H1 (cell line): ENCODE data around the gene ELL. TPM values are rescaled to one million over a fixed set of nuclear protein-coding genes. Genes with fewer than 3 reads are reported as not detected.

Experiments used
- CTCF ChIA-PET: fragments of 300-600 bp; sonication (Branson Sonifier 250); formaldehyde crosslinking; loops from one replicate; lab custom pipeline; 2021; ENCODE audit not compliant: partially characterized antibody; lab: Charles Lee
- POLR2A ChIA-PET: fragments of 300-600 bp; sonication (Branson Sonifier 250); formaldehyde crosslinking; loops from one replicate; lab custom pipeline; 2021; ENCODE audit warnings: inconsistent platforms; ENCODE audit not compliant: partially characterized antibody; lab: Charles Lee
- DNase-seq, 2 experiments: peaks; one replicate each; pipeline versions ENCODE4 v3.0.0 to v3.0.0-alpha.2; 2010 to 2022; ENCODE audit warnings: low spot score in 2 of 2, low read depth in 1 of 2, mixed read lengths in 1 of 2
- FAIRE-seq: peaks from 2 replicates; lab custom pipeline; 2011; peaks lifted over from hg19 to GRCh38; lab: Jason Lieb, UNC
- H2AFZ ChIP-seq: 2 replicates; pipeline ENCODE4 v1.8.1; 2012; ENCODE audit warnings: low read length, inconsistent platforms
- H2AK5ac ChIP-seq: 2 replicates; pipeline ENCODE4 v1.6.1; 2013; ENCODE audit warnings: low read depth, low read length
- H2BK120ac ChIP-seq: replicated peaks from 2 replicates; pipeline ENCODE3; 2013; ENCODE audit warnings: low read depth, low read length, inconsistent platforms
- H2BK12ac ChIP-seq: 2 replicates; pipeline ENCODE4 v1.6.1; 2013; ENCODE audit warnings: low read depth, low read length
- H2BK15ac ChIP-seq: 2 replicates; pipeline ENCODE4 v1.6.1; 2013; ENCODE audit warnings: low read length
- H2BK20ac ChIP-seq: 2 replicates; pipeline ENCODE4 v1.6.1; 2013; ENCODE audit warnings: low read length
- H2BK5ac ChIP-seq: 2 replicates; pipeline ENCODE4 v1.6.1; 2013; ENCODE audit warnings: low read depth, low read length
- H3K14ac ChIP-seq: 2 replicates; pipeline ENCODE4 v1.6.1; 2013; ENCODE audit warnings: inconsistent platforms; ENCODE audit not compliant: insufficient read length
- H3K18ac ChIP-seq: 2 replicates; pipeline ENCODE4 v1.6.1; 2013; ENCODE audit warnings: low read length; ENCODE audit errors: extremely low read depth
- H3K23ac ChIP-seq: 2 replicates; pipeline ENCODE4 v1.6.1; 2013; ENCODE audit warnings: inconsistent platforms; ENCODE audit not compliant: insufficient read length
- H3K23me2 ChIP-seq: 2 replicates; pipeline ENCODE4 v1.6.1; 2013; ENCODE audit warnings: low read depth, low read length
- H3K27ac ChIP-seq: 2 replicates; pipeline ENCODE4 v1.6.1; 2011; ENCODE audit warnings: low read depth, low read length, inconsistent platforms
- H3K27me3 ChIP-seq, 4 experiments: replicated peaks in 1 of 4; 1 replicate in 1 of 4; 2 replicates in 3 of 4; pipeline versions ENCODE4 v1.6.1 to v1.8.1; 2011 to 2013; ENCODE audit warnings: low read length in 3 of 4, mild to moderate bottlenecking in 3 of 4, inconsistent platforms in 2 of 4, mixed read lengths in 2 of 4, moderate library complexity in 1 of 4; ENCODE audit not compliant: control insufficient read depth in 3 of 4, insufficient read depth in 3 of 4; ENCODE audit errors: extremely low read depth in 1 of 4
- H3K36me3 ChIP-seq, 4 experiments: 2 replicates each; pipeline versions ENCODE4 v1.6.1 to v1.8.1; 2011 to 2013; ENCODE audit warnings: mild to moderate bottlenecking in 4 of 4, low read length in 3 of 4, moderate library complexity in 2 of 4, control low read depth in 1 of 4, inconsistent platforms in 1 of 4; ENCODE audit not compliant: insufficient read depth in 4 of 4, control insufficient read depth in 2 of 4
- H3K4ac ChIP-seq: replicated peaks from 2 replicates; pipeline ENCODE3; 2013; ENCODE audit warnings: low read length, low read depth, mixed read lengths, inconsistent platforms; ENCODE audit not compliant: insufficient read length
- H3K4me1 ChIP-seq, 4 experiments: replicated peaks in 1 of 4; 1 replicate in 1 of 4; 2 replicates in 3 of 4; pipeline versions ENCODE4 v1.6.1 to v1.8.1; 2011 to 2013; ENCODE audit warnings: low read length in 3 of 4, inconsistent platforms in 2 of 4, mixed read lengths in 1 of 4; ENCODE audit not compliant: insufficient read depth in 4 of 4, control insufficient read depth in 3 of 4
- H3K4me2 ChIP-seq, 2 experiments: 2 replicates each; pipeline versions ENCODE4 v1.6.1 to v1.8.1; 2011 to 2013; ENCODE audit warnings: low read depth in 2 of 2, low read length in 2 of 2, control low read depth in 1 of 2, inconsistent platforms in 1 of 2, mild to moderate bottlenecking in 1 of 2; ENCODE audit not compliant: insufficient read depth in 1 of 2
- H3K4me3 ChIP-seq, 4 experiments: fragments of 200-600, 300-600 bp in 1 of 4; sonication (generic), shearing (Covaris generic), sonication (Bioruptor Twin) in 1 of 4; 2 replicates each; pipeline versions ENCODE4 v1.5.1 to v1.8.1; 2011 to 2016; ENCODE audit warnings: low read length in 4 of 4, low read depth in 3 of 4, control low read depth in 2 of 4, inconsistent platforms in 2 of 4, mild to moderate bottlenecking in 2 of 4, mixed read lengths in 1 of 4, moderate library complexity in 1 of 4; ENCODE audit not compliant: insufficient read depth in 2 of 4; ENCODE audit errors: extremely low read depth in 1 of 4
- H3K56ac ChIP-seq: replicated peaks from 2 replicates; pipeline ENCODE3; 2013; ENCODE audit warnings: low read depth, mild to moderate bottlenecking, mixed read lengths, low read length, inconsistent platforms; ENCODE audit not compliant: insufficient read length
- H3K79me1 ChIP-seq: 2 replicates; pipeline ENCODE4 v1.6.1; 2013; ENCODE audit warnings: low read depth, low read length, control low read depth
- H3K79me2 ChIP-seq, 2 experiments: 2 replicates each; pipeline versions ENCODE4 v1.6.1 to v1.8.1; 2012 to 2013; ENCODE audit warnings: low read length in 2 of 2, mild to moderate bottlenecking in 2 of 2, inconsistent platforms in 1 of 2; ENCODE audit not compliant: insufficient read depth in 2 of 2, control insufficient read depth in 1 of 2
- H3K9ac ChIP-seq, 4 experiments: replicated peaks in 1 of 4; 1 replicate in 1 of 4; 2 replicates in 3 of 4; pipeline versions ENCODE4 v1.6.1 to v1.8.1; 2011 to 2013; ENCODE audit warnings: low read depth in 3 of 4, low read length in 3 of 4, control low read depth in 2 of 4, mild to moderate bottlenecking in 2 of 4, moderate library complexity in 2 of 4, inconsistent platforms in 1 of 4; ENCODE audit errors: extremely low read depth in 1 of 4
- H3K9me3 ChIP-seq, 2 experiments: 2 replicates each; pipeline versions ENCODE4 v1.6.1 to v1.8.1; 2012 to 2013; ENCODE audit warnings: mild to moderate bottlenecking in 2 of 2, moderate library complexity in 2 of 2, control low read depth in 1 of 2, inconsistent platforms in 1 of 2, low read depth in 1 of 2, low read length in 1 of 2, mixed read lengths in 1 of 2; ENCODE audit not compliant: insufficient read depth in 2 of 2
- H4K20me1 ChIP-seq, 2 experiments: replicated peaks in 1 of 2; 2 replicates each; pipeline versions ENCODE3 to v1.8.1; 2011 to 2013; ENCODE audit warnings: inconsistent platforms in 2 of 2, low read length in 2 of 2, mild to moderate bottlenecking in 1 of 2; ENCODE audit not compliant: insufficient read depth in 2 of 2, control insufficient read depth in 1 of 2
- H4K5ac ChIP-seq: 2 replicates; pipeline ENCODE4 v1.6.1; 2013; ENCODE audit warnings: low read length, low read depth, mixed read lengths, inconsistent platforms; ENCODE audit not compliant: insufficient read length
- H4K8ac ChIP-seq: 2 replicates; pipeline ENCODE4 v1.8.0; 2013; ENCODE audit warnings: mild to moderate bottlenecking, moderate library complexity, low read length, inconsistent platforms; ENCODE audit not compliant: insufficient read depth; ENCODE audit errors: extremely low read depth
- H4K91ac ChIP-seq: replicated peaks from 2 replicates; pipeline ENCODE3; 2013; ENCODE audit warnings: low read length, mixed read lengths, inconsistent platforms; ENCODE audit not compliant: insufficient read length
- CTCF ChIP-seq, 3 experiments: IDR thresholded peaks; 1 replicate in 2 of 3; 2 replicates in 1 of 3; pipeline versions ENCODE4 v1.5.1 to v1.6.1; 2011; ENCODE audit warnings: low read length in 3 of 3, mild to moderate bottlenecking in 3 of 3, inconsistent platforms in 2 of 3, low read depth in 1 of 3, moderate library complexity in 1 of 3; ENCODE audit not compliant: insufficient read depth in 1 of 3; ENCODE audit errors: control extremely low read depth in 1 of 3
- NANOG ChIP-seq: IDR thresholded peaks from 2 replicates; pipeline ENCODE4 v1.6.1; 2011; ENCODE audit warnings: low read length, low read depth, mild to moderate bottlenecking, inconsistent platforms; ENCODE audit not compliant: insufficient read depth, poor library complexity, severe bottlenecking
- RAD21 ChIP-seq, 2 experiments: IDR thresholded peaks in 1 of 2; conservative IDR thresholded peaks in 1 of 2; 2 replicates each; pipeline ENCODE4 v1.6.1; 2011; ENCODE audit warnings: low read depth in 2 of 2, low read length in 2 of 2, improper control_type of control experiment in 1 of 2, inconsistent platforms in 1 of 2, mild to moderate bottlenecking in 1 of 2, moderate library complexity in 1 of 2
- RBBP5 ChIP-seq: IDR thresholded peaks from 2 replicates; pipeline ENCODE4 v1.7.1; 2012; ENCODE audit warnings: low read depth, mild to moderate bottlenecking, inconsistent platforms, low read length, moderate library complexity, borderline replicate concordance
- SIN3A ChIP-seq, 2 experiments: IDR thresholded peaks in 1 of 2; conservative IDR thresholded peaks in 1 of 2; 2 replicates each; pipeline ENCODE4 v1.6.1; 2011 to 2012; ENCODE audit warnings: low read length in 2 of 2, improper control_type of control experiment in 1 of 2, low read depth in 1 of 2, mild to moderate bottlenecking in 1 of 2
- SP4 ChIP-seq: IDR thresholded peaks from 2 replicates; pipeline ENCODE4 v1.6.1; 2012; ENCODE audit warnings: low read length, inconsistent platforms
- YY1 ChIP-seq: IDR thresholded peaks from 2 replicates; pipeline ENCODE4 v1.6.1; 2011; ENCODE audit warnings: low read depth, mild to moderate bottlenecking, low read length
- WGBS, 2 experiments: shearing (Covaris generic) in 1 of 2; methylation state at CpG; one replicate each; pipeline versions ENCODE4 v1.1.6 to v1.1.7; 2013 to 2015; ENCODE audit warnings: low lambda C conversion rate in 2 of 2, mixed read lengths in 2 of 2, inconsistent platforms in 1 of 2, low coverage in 1 of 2, missing lambda C conversion rate in 1 of 2; ENCODE audit not compliant: insufficient replicate concordance in 2 of 2, insufficient coverage in 1 of 2, insufficient read length in 1 of 2; ENCODE audit errors: extremely low coverage in 1 of 2, missing lambda C conversion rate in 1 of 2; 5-methylcytosine and 5-hydroxymethylcytosine counted together
- polyA plus RNA-seq, 7 experiments: library from polyadenylated mRNA; depleted of rRNA in 3 of 7; stranded (reverse) in 5 of 7; unstranded in 2 of 7; fragments of >200 nt in 5 of 7; fragments of 200-250 nt in 2 of 7; gene quantifications; 1 replicate in 5 of 7; 2 replicates in 1 of 7; 4 replicates in 1 of 7; pipeline versions ENCODE4 v1.2.1 to v1.2.3, GENCODE V29; 2011 to 2013; ENCODE audit warnings: missing spikeins in 2 of 7, mixed read lengths in 2 of 7
- total RNA-seq: library from RNA; stranded (reverse); fragmentation: NEBNext Ultra II Directional; extraction: Animal tissue kit (Norgen Biotek cat#: 25700); gene quantifications from 2 replicates; pipeline ENCODE4 v1.2.1, GENCODE V29; 2021

ELL gene
- total and polyA plus RNA-seq, 2 of the 8 experiments (the other 6 are each of a cell fraction or from before 2014, with no cell fraction given), result 5.2 to 10.5 TPM

GRCh38 chr19:18450931-18451836, 70.7 kb downstream of the ELL start:
- Histone ChIP-seq H3K27ac (no peak overlapping the region), H3K27me3 (no peaks in the 10 kb centered on the region), H3K9ac (no peak overlapping the region), H3K14ac (no peak overlapping the region), H4K5ac (no peak overlapping the region), H3K79me2 (no peaks in the 10 kb centered on the region), H2AFZ (no peak overlapping the region), H3K79me1 (no peaks in the 10 kb centered on the region), H3K23ac (no peak overlapping the region), H3K4me2 (no peak overlapping the region), H3K18ac (no peak overlapping the region), H3K9me3 (no peaks in the 10 kb centered on the region), H2BK15ac (no peak overlapping the region), H3K4me1 (no peaks in the 10 kb centered on the region; a peak in 3 of 7 replicates), H2AK5ac (no peak overlapping the region), H3K4ac (no peak overlapping the region), H4K20me1 (peaks cover 0 to 3% of the 10 kb centered on the region in 2 experiments), H4K91ac (no peak overlapping the region), H2BK20ac (no peak overlapping the region), H4K8ac (peak overlapping the region; percentile 84), H3K36me3 (peaks cover 0 to 10% (median 2%) of the 10 kb centered on the region in 4 experiments; a peak in 2 of 8 replicates), H2BK5ac (no peak overlapping the region), H2BK120ac (no peak overlapping the region), H3K4me3 (no peak overlapping the region), H3K56ac (no peak overlapping the region), H3K23me2 (no peaks in the 10 kb centered on the region), H2BK12ac (peak overlapping the region; percentile 50; the same call in 1 of the 2 replicates)
- DNase-seq, result peak in 1 of 2 experiments; percentile 100
- CTCF ChIA-PET, result interaction anchor here (0.5 to 13.5 kb wide), 47 partner anchors 11 to 452 kb away, joined by 3 to 143 read pairs (median 4); partner anchors contain the start of genes CERS1, COMP, REX1BD and SSBP4
- WGBS, 2 experiments, result 57% methylated on average over 26 of the region's 26 CpGs; no CpG with 5 or more reads in 1 of the 2 experiments
- FAIRE-seq, result no peak
- POLR2A ChIA-PET, result interaction anchor here (0.6 to 1.5 kb wide), 7 partner anchors 10 to 381 kb away, joined by 3 to 6 read pairs (median 3); partner anchors contain the start of gene UPF1
- TF ChIP-seq SIN3A (conservative IDR thresholded peaks at IDR 0.05 in 1 of 2, IDR thresholded peaks at IDR 0.05 in 1 of 2; ENCODE audit: low read depth in 1 of 2, low read length in 2 of 2), result no peak
- peak; percentile 93 to 98 (median 95) for TF ChIP-seq CTCF (IDR thresholded peaks at IDR 0.05; ENCODE audit: control extremely low read depth in 1 of 3, insufficient read depth in 1 of 3, low read depth in 1 of 3, low read length in 3 of 3)
- TF ChIP-seq RAD21 (IDR thresholded peaks at IDR 0.05 in 1 of 2, conservative IDR thresholded peaks at IDR 0.05 in 1 of 2; ENCODE audit: low read depth in 2 of 2, low read length in 2 of 2), result peak; percentile 83 to 88
- no peak for TF ChIP-seq SP4
- TF ChIP-seq YY1, result peak; percentile 34; the same call in 1 of the 2 replicates
- no peak for TF ChIP-seq RBBP5
- TF ChIP-seq NANOG, result peak; percentile 65
